Measurements from ENCODE around the gene ACAD9.
A peak's percentile ranks its signal among the peaks of the same experiment; 100 is the strongest.
"Not testable (repeated sequence)": the region's sequence is repeated elsewhere in the genome, so short reads cannot be mapped to it uniquely, and the experiment has no call there.

ACAD9 gene

GRCh38 chr3:128879125-128879969 is at the start of gene ACAD9:
Gene ACAD9 (plus strand): TSS chr3:128879620. CDS start chr3:128879692, 72 bp downstream.
- DNase-seq = peak; percentile 95

GRCh38 chr3:128829925-128830625 is 49.3 kb upstream of the ACAD9 start:
- DNase-seq = not testable (repeated sequence)

DNA sequence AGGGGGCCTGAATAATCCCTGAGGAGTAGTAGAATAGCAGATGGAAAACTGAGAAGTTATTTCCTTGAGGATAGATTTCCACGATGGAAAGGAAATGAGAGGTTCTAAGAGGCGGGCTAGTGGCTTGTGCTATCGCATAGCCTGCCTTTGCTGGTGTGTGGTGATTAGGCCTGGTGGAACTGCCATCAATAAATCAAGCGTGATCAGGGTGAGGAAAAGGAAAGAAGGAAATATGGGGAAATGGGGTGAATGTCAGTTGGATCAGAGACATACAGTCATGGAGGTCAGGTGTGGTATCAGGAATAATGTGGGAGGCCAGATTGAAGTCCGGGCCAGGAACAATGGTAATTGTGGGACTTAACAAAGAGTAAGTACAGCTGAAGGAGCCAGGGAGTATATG is 48.7 kb upstream of the ACAD9 start:
- not testable (repeated sequence) for DNase-seq

DNA sequence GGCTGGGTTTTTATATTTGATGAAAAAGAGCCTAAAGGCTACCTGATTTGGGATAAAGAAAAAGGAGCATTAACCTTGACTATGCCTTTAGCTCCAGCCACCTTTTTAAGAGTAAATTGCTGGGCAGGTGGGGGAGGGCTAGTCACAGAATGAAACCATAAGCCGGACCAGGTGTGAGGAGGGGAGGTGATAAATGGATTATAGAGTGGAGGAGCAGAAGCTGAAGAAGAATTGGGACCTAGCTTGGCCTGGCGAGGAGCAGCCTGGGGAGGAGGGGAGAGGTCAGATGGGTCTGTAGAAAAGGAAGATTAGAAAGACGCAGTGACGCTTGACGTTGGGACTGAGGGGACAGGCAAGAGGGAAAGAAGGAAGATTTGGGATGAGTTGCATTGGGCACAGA is 46.4 kb upstream of the ACAD9 start:
- not testable (repeated sequence) for DNase-seq

DNA sequence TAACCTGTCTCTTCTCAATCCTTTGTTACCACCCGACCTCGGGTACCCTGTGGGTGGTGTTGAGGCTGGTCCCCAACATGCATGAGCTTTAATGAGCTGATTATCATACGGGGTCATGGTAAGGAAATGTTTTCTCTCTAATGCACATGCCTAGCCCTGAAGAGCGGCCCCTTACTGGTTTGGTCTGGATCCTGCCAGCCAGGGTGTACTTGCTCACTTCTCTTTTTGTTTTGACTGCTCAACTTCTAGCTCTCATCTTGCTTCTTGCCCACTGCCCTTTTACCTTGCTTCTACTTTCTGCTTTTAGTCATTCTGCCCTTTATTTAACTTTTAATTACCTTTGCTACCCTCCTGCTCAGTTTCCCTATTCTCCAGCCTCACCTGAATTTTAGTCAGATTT is 44.3 kb upstream of the ACAD9 start:
- no peak for DNase-seq

- DNase-seq = no peak
Measured at GRCh38 chr3:128841926-128842920, 37.2 kb upstream of the ACAD9 start.

GRCh38 chr3:128844502-128844901 is 34.9 kb upstream of the ACAD9 start:
- no peak for DNase-seq

DNA sequence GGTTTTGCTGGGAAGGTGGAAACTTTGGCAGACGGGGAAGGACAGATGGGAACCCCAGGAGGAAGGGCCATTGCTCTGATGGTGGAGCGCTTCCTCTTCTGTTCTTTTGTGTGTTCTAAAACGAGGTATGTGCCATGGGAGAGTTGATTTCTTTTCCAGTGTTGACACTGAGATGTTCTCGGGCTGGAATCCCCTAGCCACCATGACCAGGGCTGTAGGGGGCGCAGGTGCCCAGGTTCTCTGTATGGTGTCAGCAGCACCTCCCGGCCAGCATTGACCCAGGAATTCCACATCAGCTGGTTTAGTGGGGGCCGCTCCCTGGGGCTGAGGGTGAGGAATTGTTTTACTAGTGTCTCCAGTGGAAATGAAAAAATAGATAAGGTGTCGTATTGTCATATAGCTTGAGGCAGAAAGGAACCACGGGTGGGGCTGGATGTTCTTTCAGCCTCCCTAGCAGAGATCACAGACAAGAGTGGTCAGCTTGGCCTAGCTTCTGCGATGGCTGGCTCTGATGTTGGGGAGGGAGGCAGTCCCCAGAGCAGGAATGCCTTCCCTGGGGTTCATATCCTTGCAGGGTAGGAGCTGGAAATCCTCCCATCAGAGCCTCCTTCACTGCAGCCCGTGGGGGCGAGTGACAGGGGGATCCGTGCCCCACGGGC is 34.2 kb upstream of the ACAD9 start:
- no peak for DNase-seq

DNA sequence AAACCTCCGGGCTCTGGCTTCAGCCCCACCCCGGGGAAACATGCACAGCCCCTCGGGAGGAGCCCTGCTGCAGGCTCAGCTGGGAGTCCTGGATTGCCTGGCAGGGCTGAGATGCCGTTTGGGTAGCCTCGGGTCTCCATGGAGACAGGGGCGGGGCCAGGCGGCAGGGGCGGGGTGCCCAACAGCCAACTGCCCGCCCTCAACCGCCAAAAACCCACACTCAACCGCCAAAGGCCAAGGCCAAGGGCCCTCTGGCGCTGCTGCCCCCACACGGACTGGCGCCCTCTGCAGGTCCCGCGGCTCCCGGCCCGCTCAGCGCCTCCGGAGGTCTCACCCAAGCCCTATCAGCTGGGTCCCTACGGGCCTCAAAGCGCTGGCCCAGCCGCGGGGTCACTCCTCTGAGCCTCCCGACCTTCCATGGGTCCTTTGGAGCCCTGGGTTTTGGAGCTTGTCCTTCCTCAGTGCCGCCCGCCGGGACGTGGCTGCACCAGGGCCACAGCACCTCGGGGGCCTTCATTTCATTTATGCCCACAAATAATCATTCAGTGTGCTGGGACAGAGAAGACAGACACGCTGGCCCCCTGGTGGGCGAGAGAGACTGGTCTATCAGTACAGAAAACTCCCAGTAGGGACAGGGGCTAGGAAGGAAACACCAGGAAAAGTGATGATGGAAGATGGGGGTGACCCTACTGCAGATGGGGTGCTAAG is 33.5 kb upstream of the ACAD9 start:
- DNase-seq = peak; percentile 18

GRCh38 chr3:128846486-128846891 is 32.9 kb upstream of the ACAD9 start:
- DNase-seq = no peak

- no peak for DNase-seq
Measured at GRCh38 chr3:128847666-128848370, 31.6 kb upstream of the ACAD9 start.

DNA sequence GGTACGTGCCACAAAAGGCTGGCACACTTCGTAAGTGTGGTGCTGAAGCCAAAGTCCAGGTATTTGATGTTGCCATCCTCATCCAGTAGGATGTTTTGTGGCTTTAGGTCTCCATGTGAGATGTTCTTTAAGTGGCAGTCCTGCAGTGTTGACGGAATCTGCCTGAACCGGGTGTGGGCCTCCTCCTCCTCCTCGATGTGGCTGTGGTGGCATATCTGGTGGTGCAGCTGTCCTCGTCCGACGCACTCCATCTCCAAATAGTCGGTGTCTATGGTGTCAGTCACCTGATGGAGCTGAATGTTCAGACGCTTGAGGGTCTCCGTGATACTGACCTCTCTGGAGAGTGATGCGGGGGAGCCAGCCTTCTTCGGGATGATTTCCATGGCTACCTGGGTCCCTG is 30.5 kb upstream of the ACAD9 start:
- no peak for DNase-seq

- DNase-seq = no peak
Measured at GRCh38 chr3:128849911-128850455, 29.4 kb upstream of the ACAD9 start.

DNA sequence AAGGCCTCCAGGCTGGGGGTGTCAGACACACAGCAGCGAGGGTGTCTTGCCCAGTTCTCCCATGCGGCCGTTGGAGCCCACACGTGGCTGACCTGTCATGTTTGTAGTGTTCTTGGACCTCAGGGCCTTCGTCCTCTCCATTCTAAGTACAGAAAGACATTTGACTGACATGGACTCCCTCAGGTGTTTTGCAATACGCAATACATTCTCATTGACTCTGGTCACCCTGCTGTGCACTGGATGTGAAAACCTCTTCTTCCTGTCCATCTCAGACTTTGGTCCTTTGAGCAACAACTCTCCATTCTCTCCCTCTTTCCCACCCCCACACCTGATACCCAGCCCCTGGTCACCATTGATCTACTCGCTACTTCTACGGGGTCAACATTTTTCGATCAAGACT is 28.9 kb upstream of the ACAD9 start:
- DNase-seq = no peak

- DNase-seq = no peak
Measured at GRCh38 chr3:128851601-128852000, 27.8 kb upstream of the ACAD9 start.

DNA sequence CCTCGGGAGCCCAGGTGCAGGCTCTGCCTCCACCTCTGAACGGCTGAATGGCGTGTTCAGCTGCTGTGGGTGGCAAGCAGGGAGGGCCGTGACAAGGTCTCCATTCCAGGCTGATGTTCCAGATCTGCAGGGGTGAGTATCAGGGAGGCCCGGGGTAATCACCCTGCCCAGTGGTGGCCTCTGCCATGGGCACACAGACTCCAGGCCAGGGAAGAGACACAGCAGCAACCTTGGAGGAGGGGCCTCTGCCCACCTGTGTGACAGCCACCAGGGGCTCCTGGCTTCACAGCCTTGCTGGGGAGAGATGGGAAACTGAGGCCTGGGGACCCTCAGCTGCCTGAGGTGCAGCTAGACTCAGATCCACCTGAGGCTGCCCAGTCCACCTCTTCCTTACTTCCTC is 25.6 kb upstream of the ACAD9 start:
- DNase-seq = no peak

GRCh38 chr3:128854475-128854874 is 24.9 kb upstream of the ACAD9 start:
- DNase-seq = no peak

GRCh38 chr3:128855569-128855968 is 23.9 kb upstream of the ACAD9 start:
- DNase-seq = no peak

- no peak for DNase-seq
Measured at GRCh38 chr3:128858167-128858566, 21.3 kb upstream of the ACAD9 start.

DNA sequence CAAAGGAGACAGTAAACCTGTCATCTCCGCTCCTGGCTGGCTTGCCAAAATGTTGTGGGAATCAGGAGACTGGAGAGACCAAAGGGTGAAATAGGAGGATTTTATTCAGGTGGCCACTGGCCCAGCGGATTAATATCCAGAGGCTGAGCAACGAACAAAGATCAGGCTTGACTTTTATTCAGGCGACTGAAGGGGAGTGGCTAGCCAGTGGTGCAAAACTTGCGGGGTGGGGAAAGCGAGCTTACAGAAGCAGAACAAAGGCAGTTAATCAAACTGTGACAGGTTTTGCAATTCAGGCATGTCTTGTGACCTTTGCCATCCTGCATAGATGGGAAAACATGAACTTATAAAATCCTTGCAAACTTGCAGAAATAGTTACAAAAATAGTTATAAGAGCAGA is 19.8 kb upstream of the ACAD9 start:
- DNase-seq = no peak

- DNase-seq = no peak
Measured at GRCh38 chr3:128861491-128861890, 17.9 kb upstream of the ACAD9 start.
